Upper lobe of left lung (tissue), 4 donors: ENCODE results near the gene DHRS12.

Experiments
- CTCF ChIP-seq, 6 experiments: fragments of 450-650 bp in 4 of 6; fragments of 200-600 bp in 2 of 6; sonication (generic) in 2 of 6; IDR thresholded peaks; one replicate each; pipeline ENCODE4 v1.5.1; 2016 to 2019; ENCODE audit warnings: antibody characterized with exemption in 6 of 6
- POLR2A ChIP-seq, 4 donors: fragments of 450-650 bp; IDR thresholded peaks; one replicate each; pipeline ENCODE4 v1.5.1; 2016 to 2017; ENCODE audit warnings: antibody characterized with exemption in 4 of 4, mild to moderate bottlenecking in 2 of 4

- TF ChIP-seq CTCF (IDR thresholded peaks at IDR 0.05) (no peak), POLR2A (IDR thresholded peaks at IDR 0.05) (no peak)
These were observed 70.3 kb downstream of the DHRS12 start for GRCh38 chr13:51733374-51734298.
